ENCODE results near the gene SPAG9. TPM values are rescaled to one million over a fixed set of nuclear protein-coding genes. Genes with fewer than 3 reads are reported as not detected.
"Not testable (repeated sequence)": the region's sequence is repeated elsewhere in the genome, so short reads cannot be mapped to it uniquely, and the experiment has no call there.

The SPAG9 gene
- polyA plus RNA-seq, 3 donors, result 89.7 to 108 (median 99.1) TPM

GRCh38 chr17:51088287-51088686, 32.4 kb downstream of the SPAG9 start:
- DNase-seq (ENCODE audit: low read depth in 3 of 3, low spot score in 2 of 3), result no peak

GRCh38 chr17:51087072-51087757, 33.5 kb downstream of the SPAG9 start:
- DNase-seq (ENCODE audit: low read depth in 3 of 3, low spot score in 2 of 3), result no peak

GRCh38 chr17:51085150-51085805, 35.4 kb downstream of the SPAG9 start:
- DNase-seq (ENCODE audit: low read depth in 3 of 3, low spot score in 2 of 3), result no peak

GRCh38 chr17:51083981-51084380, 36.7 kb downstream of the SPAG9 start:
- DNase-seq (ENCODE audit: low read depth in 3 of 3, low spot score in 2 of 3), result no peak

- not testable (repeated sequence) for DNase-seq (ENCODE audit: low read depth in 3 of 3, low spot score in 2 of 3)
Measured at GRCh38 chr17:51083364-51083763, 37.3 kb downstream of the SPAG9 start.

- DNase-seq (ENCODE audit: low read depth in 3 of 3, low spot score in 2 of 3), result no peak
Measured at GRCh38 chr17:51079049-51079448, 41.6 kb downstream of the SPAG9 start.

- no peak for DNase-seq (ENCODE audit: low read depth in 3 of 3, low spot score in 2 of 3)
Measured at GRCh38 chr17:51078009-51078592, 42.6 kb downstream of the SPAG9 start.

- DNase-seq (ENCODE audit: low read depth in 3 of 3, low spot score in 2 of 3), result no peak
Measured at GRCh38 chr17:51076821-51077220, 43.8 kb downstream of the SPAG9 start.

GRCh38 chr17:51071556-51071955, 49.1 kb downstream of the SPAG9 start:
- DNase-seq (ENCODE audit: low read depth in 3 of 3, low spot score in 2 of 3), result no peak

- no peak for DNase-seq (ENCODE audit: low read depth in 3 of 3, low spot score in 2 of 3)
Measured at GRCh38 chr17:51065466-51065865, 55.2 kb downstream of the SPAG9 start.

GRCh38 chr17:51064061-51064735, 56.5 kb downstream of the SPAG9 start:
- no peak for DNase-seq (ENCODE audit: low read depth in 3 of 3, low spot score in 2 of 3)

- no peak for DNase-seq (ENCODE audit: low read depth in 3 of 3, low spot score in 2 of 3)
Measured at GRCh38 chr17:51060396-51060795, 60.3 kb downstream of the SPAG9 start.

- DNase-seq (ENCODE audit: low read depth in 3 of 3, low spot score in 2 of 3), result no peak
Measured at GRCh38 chr17:51059781-51060180, 60.9 kb downstream of the SPAG9 start.

GRCh38 chr17:51057534-51057933, 63.1 kb downstream of the SPAG9 start:
- no peak for DNase-seq (ENCODE audit: low read depth in 3 of 3, low spot score in 2 of 3)

GRCh38 chr17:51056813-51057510, 63.7 kb downstream of the SPAG9 start:
- no peak for DNase-seq (ENCODE audit: low read depth in 3 of 3, low spot score in 2 of 3)

- DNase-seq (ENCODE audit: low read depth in 3 of 3, low spot score in 2 of 3), result no peak
Measured at GRCh38 chr17:51054748-51055147, 65.9 kb downstream of the SPAG9 start.

- no peak for DNase-seq (ENCODE audit: low read depth in 3 of 3, low spot score in 2 of 3)
Measured at GRCh38 chr17:51052235-51052634, 68.4 kb downstream of the SPAG9 start.

- no peak for DNase-seq (ENCODE audit: low read depth in 3 of 3, low spot score in 2 of 3)
Measured at GRCh38 chr17:51050291-51051033, 70.2 kb downstream of the SPAG9 start.

- peak; percentile 92 to 96 (median 95) for DNase-seq (ENCODE audit: low read depth in 3 of 3, low spot score in 2 of 3)
Measured at GRCh38 chr17:51046514-51047384, 73.9 kb downstream of the SPAG9 start.

All from right renal cortex interstitium (tissue), 3 donors.